Loucy (cell line): Measurements from ENCODE around the gene IFNG-AS1.

Experiments
- H2AFZ ChIP-seq: fragments of 200-600 bp; sonication (generic); 2 replicates; pipeline ENCODE4 v1.6.0; 2016; ENCODE audit warnings: antibody characterized with exemption, mild to moderate bottlenecking, low read length, moderate library complexity
- H3F3A ChIP-seq: fragments of 200-600 bp; 2 replicates; pipeline ENCODE4 v1.6.0; 2016; ENCODE audit warnings: antibody characterized with exemption, low read depth, mild to moderate bottlenecking
- H3K27me3 ChIP-seq: fragments of 200-600 bp; sonication (generic); 2 replicates; pipeline ENCODE4 v1.6.1; 2014; ENCODE audit warnings: low read length, mild to moderate bottlenecking; ENCODE audit not compliant: insufficient read depth, poor library complexity, severe bottlenecking
- H3K36me3 ChIP-seq: fragments of 200-600 bp; sonication (generic); 2 replicates; pipeline ENCODE4 v1.6.1; 2016; ENCODE audit warnings: low read length; ENCODE audit not compliant: insufficient read depth
- H3K4me1 ChIP-seq: fragments of 200-600 bp; sonication (generic); 2 replicates; pipeline ENCODE4 v1.5.1; 2014; ENCODE audit warnings: low read length, mild to moderate bottlenecking; ENCODE audit not compliant: insufficient read depth, poor library complexity, severe bottlenecking
- H3K4me2 ChIP-seq: fragments of 200-600 bp; sonication (generic); 2 replicates; pipeline ENCODE4 v1.6.0; 2014; ENCODE audit warnings: antibody characterized with exemption, low read length, low read depth, mild to moderate bottlenecking; ENCODE audit not compliant: poor library complexity, severe bottlenecking
- H3K4me3 ChIP-seq: fragments of 200-600 bp; sonication (generic); 2 replicates; pipeline ENCODE4 v1.5.1; 2014; ENCODE audit warnings: low read length, mild to moderate bottlenecking, mixed read lengths; ENCODE audit not compliant: poor library complexity, severe bottlenecking
- H3K79me2 ChIP-seq: fragments of 200-600 bp; sonication (generic); 2 replicates; pipeline ENCODE4 v1.6.1; 2014; ENCODE audit warnings: low read length; ENCODE audit not compliant: insufficient read depth
- H3K9ac ChIP-seq: fragments of 200-600 bp; sonication (generic); 2 replicates; pipeline ENCODE4 v1.6.0; 2014; ENCODE audit warnings: mild to moderate bottlenecking, low read depth, low read length, moderate library complexity; ENCODE audit not compliant: poor library complexity, severe bottlenecking
- H3K9me2 ChIP-seq: fragments of 200-600 bp; sonication (generic); replicated peaks from 2 replicates; pipeline ENCODE4 v1.6.1; 2016; ENCODE audit warnings: low read depth, low read length, mixed read lengths
- H3K9me3 ChIP-seq: fragments of 200-600 bp; sonication (generic); 2 replicates; pipeline ENCODE4 v1.6.1; 2014; ENCODE audit warnings: mild to moderate bottlenecking, antibody characterized with exemption, low read length, low read depth; ENCODE audit not compliant: insufficient read depth
- H4K20me1 ChIP-seq: fragments of 200-600 bp; sonication (generic); 2 replicates; pipeline ENCODE4 v1.6.0; 2014; ENCODE audit warnings: antibody characterized with exemption, low read length, mild to moderate bottlenecking; ENCODE audit not compliant: insufficient read depth, poor library complexity, severe bottlenecking
- EZH2phosphoT487 ChIP-seq: fragments of 200-600 bp; IDR thresholded peaks from 2 replicates; pipeline ENCODE4 v1.6.1; 2018; ENCODE audit warnings: antibody characterized with exemption, mild to moderate bottlenecking, moderate library complexity, borderline replicate concordance
- TF ChIP-seq, protein P1 (sequence below): fragments of 200-600 bp; sonication (generic); conservative IDR thresholded peaks from 2 replicates; pipeline ENCODE4 v1.5.1; 2014; ENCODE audit warnings: mild to moderate bottlenecking, antibody characterized with exemption, low read length

Gene IFNG-AS1

DNA sequence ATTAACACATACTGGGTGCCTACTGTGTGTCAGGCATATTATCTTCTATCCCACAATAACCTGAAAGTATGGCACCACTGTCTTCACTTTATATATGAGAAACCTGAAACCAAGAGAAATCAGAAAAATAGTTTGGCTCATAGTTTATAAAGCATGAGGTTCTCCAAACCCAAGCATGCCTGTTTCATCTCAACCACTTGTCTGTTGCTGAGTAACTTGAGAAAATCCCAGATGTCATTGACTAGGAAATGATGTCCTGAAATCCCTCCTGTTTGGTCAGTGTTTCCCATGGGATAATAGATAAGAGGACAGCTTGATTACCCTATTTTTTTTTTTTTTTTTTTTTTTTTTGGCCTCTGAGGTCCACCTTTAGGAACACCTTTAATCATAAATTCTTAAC lies 2.6 kb upstream of the IFNG-AS1 start:
- H2AFZ ChIP-seq, result no peak overlapping the region
- no peaks in the 10 kb centered on the region for H3K9me2 ChIP-seq
- H3K79me2 ChIP-seq, result no peaks in the 10 kb centered on the region
- no peaks in the 10 kb centered on the region for H3K27me3 ChIP-seq
- H3K4me1 ChIP-seq, result peaks cover 13% of the 10 kb centered on the region
- H3K36me3 ChIP-seq, result no peaks in the 10 kb centered on the region
- no peak overlapping the region for H3K9ac ChIP-seq
- no peak overlapping the region for H3K4me3 ChIP-seq
- no peaks in the 10 kb centered on the region for H4K20me1 ChIP-seq
- H3F3A ChIP-seq, result no peaks in the 10 kb centered on the region
- TF ChIP-seq EZH2phosphoT487, result no peak
- TF ChIP-seq, protein P1, sequence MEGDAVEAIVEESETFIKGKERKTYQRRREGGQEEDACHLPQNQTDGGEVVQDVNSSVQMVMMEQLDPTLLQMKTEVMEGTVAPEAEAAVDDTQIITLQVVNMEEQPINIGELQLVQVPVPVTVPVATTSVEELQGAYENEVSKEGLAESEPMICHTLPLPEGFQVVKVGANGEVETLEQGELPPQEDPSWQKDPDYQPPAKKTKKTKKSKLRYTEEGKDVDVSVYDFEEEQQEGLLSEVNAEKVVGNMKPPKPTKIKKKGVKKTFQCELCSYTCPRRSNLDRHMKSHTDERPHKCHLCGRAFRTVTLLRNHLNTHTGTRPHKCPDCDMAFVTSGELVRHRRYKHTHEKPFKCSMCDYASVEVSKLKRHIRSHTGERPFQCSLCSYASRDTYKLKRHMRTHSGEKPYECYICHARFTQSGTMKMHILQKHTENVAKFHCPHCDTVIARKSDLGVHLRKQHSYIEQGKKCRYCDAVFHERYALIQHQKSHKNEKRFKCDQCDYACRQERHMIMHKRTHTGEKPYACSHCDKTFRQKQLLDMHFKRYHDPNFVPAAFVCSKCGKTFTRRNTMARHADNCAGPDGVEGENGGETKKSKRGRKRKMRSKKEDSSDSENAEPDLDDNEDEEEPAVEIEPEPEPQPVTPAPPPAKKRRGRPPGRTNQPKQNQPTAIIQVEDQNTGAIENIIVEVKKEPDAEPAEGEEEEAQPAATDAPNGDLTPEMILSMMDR, result no peak
- no peak overlapping the region for H3K4me2 ChIP-seq
- H3K9me3 ChIP-seq, result no peaks in the 10 kb centered on the region

DNA sequence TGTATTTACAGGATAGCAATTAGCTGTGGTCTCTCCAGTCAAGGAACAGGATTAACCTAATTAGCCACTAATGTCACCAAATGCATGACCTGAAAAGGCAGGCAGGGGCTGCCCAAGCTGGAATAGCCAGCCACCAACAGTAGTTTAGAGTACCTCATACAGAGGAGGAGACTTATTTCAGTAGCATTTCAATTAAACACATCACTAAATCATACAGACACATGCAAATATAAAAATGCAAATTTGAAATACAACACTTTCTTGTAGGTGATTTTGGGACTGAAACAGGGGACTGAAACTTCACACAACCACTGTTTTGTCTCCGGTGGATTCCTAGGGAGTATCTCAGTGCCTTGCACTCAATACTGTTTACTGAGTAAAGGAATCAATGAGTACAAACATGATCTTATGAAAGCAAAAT lies 636 bp upstream of the IFNG-AS1 start:
- Histone ChIP-seq H3K79me2 (no peaks in the 10 kb centered on the region), H3K9me3 (no peaks in the 10 kb centered on the region), H2AFZ (no peak overlapping the region), H3K4me2 (no peak overlapping the region), H3K4me3 (no peak overlapping the region), H3F3A (no peaks in the 10 kb centered on the region), H3K4me1 (peaks cover 13% of the 10 kb centered on the region), H3K9ac (no peak overlapping the region), H3K27me3 (no peaks in the 10 kb centered on the region), H3K36me3 (no peaks in the 10 kb centered on the region), H4K20me1 (no peaks in the 10 kb centered on the region), H3K9me2 (no peaks in the 10 kb centered on the region)
- no peak for TF ChIP-seq EZH2phosphoT487
- TF ChIP-seq, protein P1, result no peak

DNA sequence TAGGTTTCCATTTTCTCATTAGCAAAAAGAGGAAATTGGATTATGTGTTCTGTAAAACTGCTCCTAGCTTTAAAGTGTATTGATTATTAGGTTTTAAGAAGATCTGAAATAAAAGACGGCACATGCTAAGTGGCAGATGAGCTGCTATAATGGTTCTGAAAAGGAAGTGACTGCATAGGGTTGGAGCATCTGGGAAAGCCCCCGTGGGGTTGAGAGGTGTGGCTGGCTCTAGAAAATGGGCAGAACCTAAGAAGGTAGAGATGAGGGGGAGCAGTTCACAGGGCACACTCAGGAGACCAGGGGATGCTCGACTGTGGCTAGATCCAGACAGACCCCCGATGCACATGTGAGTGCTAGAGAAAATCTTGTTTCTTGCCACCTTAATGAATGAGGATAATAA lies 1.9 kb downstream of the IFNG-AS1 start:
- TF ChIP-seq EZH2phosphoT487, result no peak
- TF ChIP-seq, protein P1, result no peak
- Histone ChIP-seq H3K27me3 (no peaks in the 10 kb centered on the region), H3K9me2 (no peaks in the 10 kb centered on the region), H3K9ac (no peak overlapping the region), H3K4me1 (peaks cover 13% of the 10 kb centered on the region), H3K4me3 (no peak overlapping the region), H3K4me2 (no peak overlapping the region), H3K79me2 (no peaks in the 10 kb centered on the region), H2AFZ (no peak overlapping the region), H3F3A (no peaks in the 10 kb centered on the region), H3K9me3 (no peaks in the 10 kb centered on the region), H3K36me3 (no peaks in the 10 kb centered on the region), H4K20me1 (no peaks in the 10 kb centered on the region)
